GM18909 (cell line): ENCODE results near the gene OR4D9.

Experiments
- ATAC-seq: cut with Tn5 transposase; IDR thresholded peaks from one replicate; pipeline ENCODE4 v1.9.1; 2021; ENCODE audit warnings: mild to moderate bottlenecking; ENCODE audit not compliant: unreplicated experiment, poor library complexity

Gene OR4D9

GRCh38 chr11:59550368-59550841 lies 39.1 kb downstream of the OR4D9 start:
- ATAC-seq = peak; percentile 95

GRCh38 chr11:59550842-59551658 lies 39.7 kb downstream of the OR4D9 start:
- ATAC-seq = peak; percentile 33

- ATAC-seq = no peak
These were observed 40.6 kb downstream of the OR4D9 start for GRCh38 chr11:59551659-59552521.

GRCh38 chr11:59552844-59553243 lies 41.5 kb downstream of the OR4D9 start:
- no peak for ATAC-seq

GRCh38 chr11:59553323-59553722 lies 42.0 kb downstream of the OR4D9 start:
- ATAC-seq = no peak

- no peak for ATAC-seq
These were observed 44.3 kb downstream of the OR4D9 start for GRCh38 chr11:59555601-59556114.

- ATAC-seq = peak; percentile 33
These were observed 45.0 kb downstream of the OR4D9 start for GRCh38 chr11:59556115-59556916.

GRCh38 chr11:59556917-59557348 lies 45.6 kb downstream of the OR4D9 start:
- ATAC-seq = peak; percentile 12

GRCh38 chr11:59558270-59558643 lies 46.9 kb downstream of the OR4D9 start:
- no peak for ATAC-seq

GRCh38 chr11:59559886-59560285 lies 48.5 kb downstream of the OR4D9 start:
- ATAC-seq = peak; percentile 2

- ATAC-seq = peak; percentile 38
These were observed 49.0 kb downstream of the OR4D9 start for GRCh38 chr11:59560290-59560701.

- ATAC-seq = peak; percentile 43
These were observed 49.5 kb downstream of the OR4D9 start for GRCh38 chr11:59560702-59561473.

GRCh38 chr11:59562292-59562691 lies 51.0 kb downstream of the OR4D9 start:
- no peak for ATAC-seq
